HepG2 (cell line): ENCODE data around the gene SOX12. TPM values are rescaled to one million over a fixed set of nuclear protein-coding genes. Genes with fewer than 3 reads are reported as not detected.

Source experiments
- CREB1 ChIP-seq, 2 experiments: fragments of 450-650 bp in 1 of 2; IDR thresholded peaks; 2 replicates each; pipeline ENCODE4 v1.6.1; 2016 to 2017; ENCODE audit warnings: control low read depth in 1 of 2, mild to moderate bottlenecking in 1 of 2, missing compliant biosample characterization in 1 of 2, missing genetic modification characterization in 1 of 2
- GABPA ChIP-seq, 2 experiments: IDR thresholded peaks; 2 replicates each; pipeline ENCODE4 v1.6.1; 2011 to 2016; ENCODE audit warnings: low read depth in 2 of 2, low read length in 1 of 2, missing biosample characterization in 1 of 2, missing genetic modification characterization in 1 of 2
- HNRNPL ChIP-seq: fragments of 200-400 bp; formaldehyde crosslinking; IDR thresholded peaks from 2 replicates; pipeline ENCODE4 v1.6.1; 2017; ENCODE audit warnings: mild to moderate bottlenecking, low read depth, low read length
- JUNB ChIP-seq: sonication (generic); formaldehyde crosslinking; IDR thresholded peaks from 2 replicates; pipeline ENCODE4 v1.8.0; 2022; ENCODE audit warnings: missing genetic modification reagents, mild to moderate bottlenecking, borderline replicate concordance
- KLF6 ChIP-seq: IDR thresholded peaks from 2 replicates; pipeline ENCODE4 v1.8.0; 2016; ENCODE audit warnings: missing biosample characterization, missing genetic modification reagents
- NR1H2 ChIP-seq: sonication (generic); formaldehyde crosslinking; IDR thresholded peaks from 2 replicates; pipeline ENCODE4 v1.8.1; 2022; ENCODE audit warnings: low read depth, missing genetic modification reagents, borderline replicate concordance
- RFX3 ChIP-seq: IDR thresholded peaks from 2 replicates; pipeline ENCODE4 v1.6.1; 2016; ENCODE audit warnings: missing biosample characterization, missing genetic modification reagents
- SSRP1 ChIP-seq: IDR thresholded peaks from 2 replicates; pipeline ENCODE4 v1.6.1; 2016; ENCODE audit warnings: control low read depth
- ZBTB26 ChIP-seq: IDR thresholded peaks from 2 replicates; pipeline ENCODE4 v1.6.1; 2016; ENCODE audit warnings: missing compliant biosample characterization, missing genetic modification reagents, borderline replicate concordance
- ZFP62 ChIP-seq: sonication (generic); formaldehyde crosslinking; IDR thresholded peaks from 2 replicates; pipeline ENCODE4 v1.4.0; 2020; ENCODE audit warnings: missing genetic modification reagents
- ZNF10 ChIP-seq: sonication (generic); formaldehyde crosslinking; IDR thresholded peaks from 2 replicates; pipeline ENCODE4 v1.4.0; 2020; ENCODE audit warnings: mild to moderate bottlenecking, low read depth, missing genetic modification reagents, borderline replicate concordance
- ZNF230 ChIP-seq: sonication (generic); formaldehyde crosslinking; IDR thresholded peaks from 2 replicates; pipeline ENCODE4 v1.4.0; 2020; ENCODE audit warnings: mild to moderate bottlenecking, missing genetic modification reagents
- ZNF318 ChIP-seq: sonication (generic); formaldehyde crosslinking; IDR thresholded peaks from 2 replicates; pipeline ENCODE4 v1.4.0; 2020; ENCODE audit warnings: mild to moderate bottlenecking, missing genetic modification reagents
- ZNF326 ChIP-seq: sonication (generic); formaldehyde crosslinking; IDR thresholded peaks from 2 replicates; pipeline ENCODE4 v1.4.0; 2020; ENCODE audit warnings: missing genetic modification reagents, borderline replicate concordance
- ZNF678 ChIP-seq: sonication (generic); formaldehyde crosslinking; IDR thresholded peaks from 2 replicates; pipeline ENCODE4 v1.4.0; 2020; ENCODE audit warnings: mild to moderate bottlenecking, missing genetic modification reagents
- polyA plus RNA-seq, 8 experiments: library from polyadenylated mRNA; depleted of rRNA in 3 of 8; stranded (reverse) in 7 of 8; unstranded in 1 of 8; fragments of >200 nt; fragmentation: Illumina TruSeq in 4 of 8; extraction: Trizol in 4 of 8; gene quantifications; 2 replicates each; pipeline versions ENCODE4 v1.2.1 to v1.2.3, GENCODE V29; 2011 to 2016; ENCODE audit warnings: low read depth in 4 of 8, missing spikeins in 1 of 8, mixed read lengths in 1 of 8; ENCODE audit not compliant: insufficient read depth in 1 of 8
- total RNA-seq, 5 experiments: library from RNA; depleted of rRNA; stranded (reverse); fragments of >200 nt; fragmentation: Illumina TruSeq; extraction: Trizol; gene quantifications; 2 replicates each; pipeline ENCODE4 v1.2.3, GENCODE V29; 2016; ENCODE audit warnings: low read depth in 1 of 5
- TF ChIP-seq, protein P1 (sequence below): sonication (generic); formaldehyde crosslinking; IDR thresholded peaks from 2 replicates; pipeline ENCODE4 v1.5.1; 2020; ENCODE audit warnings: mild to moderate bottlenecking, moderate library complexity, missing genetic modification reagents

The SOX12 gene
- total and polyA plus RNA-seq, 2 of the 13 experiments (the other 11 are each of a cell fraction or from before 2014, with no cell fraction given) = 10.0 to 18.7 TPM

GRCh38 chr20:354298-354977 lies 29.1 kb downstream of the SOX12 start (continued):
- peak; percentile 52; the same call in 1 of the 2 replicates for TF ChIP-seq SSRP1 (CRISPR knock-in tag)
- 0 out of 2 replicates have a peak, but pooled peaks have one; percentile 6 for TF ChIP-seq ZNF10 (CRISPR knock-in tag)
- no peak for TF ChIP-seq NR1H2 (CRISPR knock-in tag)
- TF ChIP-seq GABPA (IDR thresholded peaks at IDR 0.05; ENCODE audit: low read depth, low read length) = no peak
- no peak for TF ChIP-seq GABPA (CRISPR knock-in tag; IDR thresholded peaks at IDR 0.05; ENCODE audit: low read depth)
- no peak for TF ChIP-seq ZNF326
- no peak; the same call in none of the 2 replicates for TF ChIP-seq ZBTB26
- no peak for TF ChIP-seq RFX3 (CRISPR knock-in tag)
- no peak for TF ChIP-seq ZNF318 (CRISPR knock-in tag)
- TF ChIP-seq, protein P1, sequence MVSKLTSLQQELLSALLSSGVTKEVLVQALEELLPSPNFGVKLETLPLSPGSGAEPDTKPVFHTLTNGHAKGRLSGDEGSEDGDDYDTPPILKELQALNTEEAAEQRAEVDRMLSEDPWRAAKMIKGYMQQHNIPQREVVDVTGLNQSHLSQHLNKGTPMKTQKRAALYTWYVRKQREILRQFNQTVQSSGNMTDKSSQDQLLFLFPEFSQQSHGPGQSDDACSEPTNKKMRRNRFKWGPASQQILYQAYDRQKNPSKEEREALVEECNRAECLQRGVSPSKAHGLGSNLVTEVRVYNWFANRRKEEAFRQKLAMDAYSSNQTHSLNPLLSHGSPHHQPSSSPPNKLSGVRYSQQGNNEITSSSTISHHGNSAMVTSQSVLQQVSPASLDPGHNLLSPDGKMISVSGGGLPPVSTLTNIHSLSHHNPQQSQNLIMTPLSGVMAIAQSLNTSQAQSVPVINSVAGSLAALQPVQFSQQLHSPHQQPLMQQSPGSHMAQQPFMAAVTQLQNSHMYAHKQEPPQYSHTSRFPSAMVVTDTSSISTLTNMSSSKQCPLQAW (CRISPR knock-in tag) = peak; percentile 95
- TF ChIP-seq CREB1 (IDR thresholded peaks at IDR 0.05) = no peak
- TF ChIP-seq CREB1 (CRISPR knock-in tag; IDR thresholded peaks at IDR 0.05) = no peak
- no peak; the same call in 1 of the 2 replicates for TF ChIP-seq ZNF230
- no peak for TF ChIP-seq ZFP62
- 0 out of 2 replicates have a peak, but pooled peaks have one; percentile 41 for TF ChIP-seq ZNF678
- peak; percentile 93 for TF ChIP-seq KLF6 (CRISPR knock-in tag)
- TF ChIP-seq JUNB (CRISPR knock-in tag) = no peak
- TF ChIP-seq HNRNPL = no peak
